GM19193 (cell line): ENCODE results near the gene PIEZO1.

Experiments
- POLR2A ChIP-seq: IDR thresholded peaks from 4 replicates; pipeline ENCODE4 v1.6.1; 2011; ENCODE audit not compliant: insufficient read depth, insufficient read length; ENCODE audit errors: extremely low read depth

PIEZO1 gene

GRCh38 chr16:88743693-88744576, 41.1 kb downstream of the PIEZO1 start:
- no peak for TF ChIP-seq POLR2A

GRCh38 chr16:88742896-88743605, 42.0 kb downstream of the PIEZO1 start:
- TF ChIP-seq POLR2A: no peak

GRCh38 chr16:88741368-88741767, 43.7 kb downstream of the PIEZO1 start:
- no peak for TF ChIP-seq POLR2A

- no peak for TF ChIP-seq POLR2A
Measured at GRCh38 chr16:88740727-88741055, 44.3 kb downstream of the PIEZO1 start.

GRCh38 chr16:88739977-88740726, 44.9 kb downstream of the PIEZO1 start:
- TF ChIP-seq POLR2A: no peak

DNA sequence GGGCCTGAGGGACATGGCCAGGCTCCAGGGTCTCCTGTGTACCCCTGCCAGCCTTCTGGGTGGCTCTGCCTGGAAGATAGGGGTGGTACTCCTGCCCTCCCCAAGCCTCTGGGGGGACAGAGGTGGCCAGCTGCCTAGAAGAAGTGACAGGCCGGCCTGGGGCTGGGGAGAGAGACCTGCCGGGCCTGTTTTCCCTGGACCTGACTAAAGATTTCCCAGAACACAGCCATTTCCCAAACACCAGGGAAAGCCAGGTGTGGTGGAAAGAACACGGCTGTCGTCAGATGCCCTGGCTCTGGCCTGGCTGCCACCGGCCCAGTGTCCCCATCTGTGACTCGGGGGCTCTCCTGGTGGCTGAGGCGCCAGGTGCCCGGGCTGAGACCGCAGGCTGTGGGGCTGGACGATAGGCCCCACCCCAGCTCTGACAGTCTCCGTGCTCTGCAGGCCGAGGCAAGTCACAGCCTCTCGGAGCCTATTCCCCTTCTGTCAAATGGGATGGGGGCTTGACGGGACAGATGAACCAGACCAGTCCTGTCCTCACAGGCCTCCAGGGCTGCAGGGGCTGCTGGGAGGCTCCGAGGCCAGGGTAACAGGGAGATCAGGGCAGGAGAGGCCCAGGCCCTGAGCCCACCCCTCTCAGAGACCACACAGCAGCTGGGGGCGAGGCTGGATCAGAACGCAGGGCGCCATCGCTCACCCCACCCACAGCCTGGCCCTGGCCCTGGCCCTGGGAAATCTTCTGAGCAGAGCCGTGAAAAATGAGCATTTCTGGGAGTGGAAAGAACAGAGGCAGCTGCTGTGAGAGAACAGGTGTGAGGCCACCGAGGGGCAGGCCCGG, 45.7 kb downstream of the PIEZO1 start:
- TF ChIP-seq POLR2A: no peak

GRCh38 chr16:88738151-88739084, 46.6 kb downstream of the PIEZO1 start:
- TF ChIP-seq POLR2A: no peak

- TF ChIP-seq POLR2A: no peak
Measured at GRCh38 chr16:88737298-88738150, 47.5 kb downstream of the PIEZO1 start.

GRCh38 chr16:88736496-88736895, 48.5 kb downstream of the PIEZO1 start:
- TF ChIP-seq POLR2A: no peak

DNA sequence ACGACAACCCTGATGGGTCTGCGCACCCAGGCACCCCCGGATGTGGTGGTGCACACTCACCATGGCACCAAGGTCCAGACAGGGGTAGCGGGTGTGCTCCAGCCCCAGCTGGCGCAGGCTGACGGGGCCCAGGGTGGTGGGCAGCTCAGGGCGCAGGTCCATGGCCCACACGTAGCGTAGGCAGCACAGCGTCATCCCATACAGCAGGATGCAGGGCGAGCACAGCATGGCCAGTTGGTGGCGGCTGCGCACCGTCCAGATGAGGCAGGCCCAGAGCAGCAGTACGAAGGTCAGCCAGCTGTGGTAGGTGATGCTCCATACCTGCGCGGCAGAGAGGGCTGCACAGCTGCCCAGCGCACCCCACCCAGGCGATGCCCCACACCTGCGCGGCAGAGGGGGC, 48.9 kb downstream of the PIEZO1 start:
- no peak for TF ChIP-seq POLR2A

DNA sequence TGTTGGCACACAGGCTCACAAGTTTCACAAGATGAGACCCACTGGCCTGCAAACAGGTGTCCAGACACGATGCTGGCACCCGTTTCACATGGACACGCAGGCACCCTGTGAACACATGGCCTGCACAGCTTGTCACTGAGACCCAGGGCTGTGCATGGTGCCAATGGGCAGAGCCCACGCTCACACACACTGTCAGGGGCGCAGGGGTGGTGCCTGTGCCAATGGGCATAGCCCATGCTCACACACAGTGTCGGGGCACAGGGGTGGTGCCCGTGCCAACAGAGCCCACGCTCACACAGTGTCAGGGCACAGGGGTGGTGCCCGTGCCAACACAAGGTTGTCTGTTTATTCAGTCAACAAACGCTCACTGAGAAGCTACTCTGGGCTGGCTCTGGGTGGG, 49.4 kb downstream of the PIEZO1 start:
- no peak for TF ChIP-seq POLR2A

DNA sequence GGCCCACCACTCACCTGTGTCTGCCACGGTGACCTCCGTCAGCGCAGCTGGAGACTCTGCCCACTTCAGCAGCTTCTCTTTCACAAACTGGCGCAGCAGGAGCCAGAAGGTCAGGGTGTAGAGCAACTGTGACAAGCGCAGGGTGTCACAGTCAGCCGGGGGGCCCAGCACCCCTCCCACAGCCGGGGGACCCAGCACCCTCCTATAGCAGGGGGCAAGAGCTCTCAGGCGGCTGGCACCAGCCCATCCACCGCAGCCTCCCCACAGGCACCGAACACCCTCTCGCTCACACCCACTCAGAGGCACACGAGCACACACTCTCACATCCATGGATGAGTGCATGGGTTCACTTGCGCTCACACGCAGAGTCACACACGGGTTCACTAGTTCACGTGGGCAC, 49.9 kb downstream of the PIEZO1 start:
- TF ChIP-seq POLR2A: no peak

GRCh38 chr16:88734361-88734728, 50.7 kb downstream of the PIEZO1 start:
- TF ChIP-seq POLR2A: no peak
